Measurements from ENCODE around the gene LLGL2. TPM values are rescaled to one million over a fixed set of nuclear protein-coding genes. Genes with fewer than 3 reads are reported as not detected.
"Not testable (repeated sequence)": the region's sequence is repeated elsewhere in the genome, so short reads cannot be mapped to it uniquely, and the experiment has no call there.

Gene LLGL2
- total and polyA plus RNA-seq, 8 donors, result 72.3 to 565 (median 174) TPM

GRCh38 chr17:75591722-75592302 is 66.3 kb downstream of the LLGL2 start:
- DNase-seq, result peak in 1 of 2 donors; percentile 9
- no peak overlapping the region for H3K27ac ChIP-seq
- no peak for TF ChIP-seq EP300 (IDR thresholded peaks at IDR 0.05)
- no peak for TF ChIP-seq POLR2AphosphoS5 (IDR thresholded peaks at IDR 0.05)
- TF ChIP-seq POLR2A (IDR thresholded peaks at IDR 0.05), result no peak
- TF ChIP-seq CTCF (IDR thresholded peaks at IDR 0.05), result no peak
- H3K36me3 ChIP-seq, result peaks cover 0 to 7% (median 4%) of the 10 kb centered on the region in 4 donors
- no peak overlapping the region for H3K4me3 ChIP-seq
- WGBS, 5 donors, result 79 to 96% (median 86%) methylated on average over 5 to 7 of the region's 7 CpGs
- intact Hi-C loops (cut with DNase I; ENCODE audit: low total_unique reads), result loop anchor here (10.0 kb wide), 1 partner anchor 167 kb away; no protein-coding TSS in a partner anchor
- no peaks in the 10 kb centered on the region for H3K9me3 ChIP-seq
- no peaks in the 10 kb centered on the region for H3K27me3 ChIP-seq
- peaks cover 24 to 40% (median 32%) of the 10 kb centered on the region in 4 donors for H3K4me1 ChIP-seq

- 87 to 94% (median 92%) methylated on average over 8 to 17 of the region's 17 CpGs for WGBS, 5 donors
- Histone ChIP-seq H3K27ac (no peak overlapping the region), H3K9me3 (no peaks in the 10 kb centered on the region), H3K27me3 (no peaks in the 10 kb centered on the region), H3K36me3 (peaks cover 0 to 7% (median 4%) of the 10 kb centered on the region in 4 donors), H3K4me1 (peaks cover 21 to 33% (median 26%) of the 10 kb centered on the region in 4 donors), H3K4me3 (no peak overlapping the region)
- TF ChIP-seq EP300 (IDR thresholded peaks at IDR 0.05) (no peak), POLR2AphosphoS5 (IDR thresholded peaks at IDR 0.05) (no peak), POLR2A (IDR thresholded peaks at IDR 0.05) (no peak), CTCF (IDR thresholded peaks at IDR 0.05) (no peak)
- peak in 1 of 2 donors; percentile 10 for DNase-seq
- intact Hi-C loops (cut with DNase I; ENCODE audit: low total_unique reads), result loop anchor here (10.0 kb wide), 1 partner anchor 168 kb away; no protein-coding TSS in a partner anchor
These were observed 67.0 kb downstream of the LLGL2 start for GRCh38 chr17:75592348-75593020.

DNA sequence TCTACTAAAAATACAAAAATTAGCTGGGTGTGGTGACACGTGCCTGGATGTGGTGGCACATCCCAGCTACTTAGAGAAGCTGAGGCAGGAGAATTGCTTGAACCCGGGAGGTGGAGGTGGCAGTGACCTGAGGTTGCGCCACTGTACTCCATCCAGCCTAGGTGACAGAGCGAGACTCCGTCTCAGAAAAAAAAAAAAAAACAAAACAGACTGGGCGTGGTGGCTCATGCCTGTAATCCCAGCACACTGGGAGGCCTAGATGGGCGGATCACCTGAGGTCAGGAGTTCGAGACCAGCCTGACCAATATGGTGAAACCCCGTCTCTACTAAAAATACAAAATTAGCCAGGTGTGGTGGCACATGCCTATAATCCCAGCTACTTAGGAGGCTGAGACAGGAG is 67.9 kb downstream of the LLGL2 start:
- not testable (repeated sequence) for H3K36me3 ChIP-seq, H3K27ac ChIP-seq, DNase-seq, H3K9me3 ChIP-seq, H3K4me3 ChIP-seq, H3K27me3 ChIP-seq
- peaks cover 12 to 24% (median 17%) of the 10 kb centered on the region in 4 donors for H3K4me1 ChIP-seq
- intact Hi-C loops (cut with DNase I; ENCODE audit: low total_unique reads), result loop anchor here (10.0 kb wide), 1 partner anchor 169 kb away; no protein-coding TSS in a partner anchor
- 68 to 86% (median 79%) methylated on average over 9 of the region's 9 CpGs for WGBS, 5 donors

DNA sequence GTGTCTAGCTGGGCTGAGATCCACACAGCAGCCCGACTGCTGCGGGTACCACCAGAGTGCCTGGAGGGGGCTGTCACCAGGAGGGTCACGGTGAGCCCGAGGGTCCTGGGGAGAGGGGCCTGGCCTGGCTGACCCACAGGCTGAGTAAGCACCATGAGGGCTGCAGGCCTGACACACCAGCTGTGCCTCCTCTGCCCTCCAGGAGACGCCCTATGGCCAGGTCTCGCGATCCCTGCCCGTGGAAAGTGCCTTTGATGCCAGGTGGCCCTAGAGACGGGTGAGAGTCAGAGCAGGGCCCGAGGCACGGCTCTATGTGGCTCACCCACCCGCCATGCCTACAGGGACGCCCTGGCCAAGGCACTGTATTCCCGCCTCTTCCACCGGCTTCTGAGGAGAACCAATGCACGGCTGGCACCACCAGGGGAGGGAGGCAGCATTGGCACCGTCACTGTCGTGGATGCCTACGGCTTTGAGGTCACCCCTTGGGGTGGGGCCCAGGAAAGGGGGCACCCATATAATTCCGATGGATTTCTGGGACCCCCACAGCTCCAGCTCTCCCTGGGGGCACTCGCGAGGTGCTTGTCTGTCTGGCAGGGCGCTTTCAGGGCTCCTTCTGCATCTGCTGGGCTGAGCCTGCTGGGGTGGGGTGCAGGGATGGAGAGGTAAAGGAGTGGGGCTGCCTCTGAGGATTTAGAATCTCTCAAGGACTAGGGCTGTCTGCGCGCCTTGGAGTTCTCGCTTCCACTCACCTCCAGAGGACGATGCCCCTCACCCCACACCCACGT is 69.2 kb downstream of the LLGL2 start:
- H3K36me3 ChIP-seq, result peaks cover 0 to 7% (median 4%) of the 10 kb centered on the region in 4 donors
- H3K27me3 ChIP-seq, result no peaks in the 10 kb centered on the region
- no peak overlapping the region for H3K27ac ChIP-seq
- TF ChIP-seq POLR2A (IDR thresholded peaks at IDR 0.05), result no peak
- no peak for TF ChIP-seq POLR2AphosphoS5 (IDR thresholded peaks at IDR 0.05)
- TF ChIP-seq CTCF (IDR thresholded peaks at IDR 0.05), result no peak
- TF ChIP-seq EP300 (IDR thresholded peaks at IDR 0.05), result no peak
- 75 to 86% (median 82%) methylated on average over 26 to 28 of the region's 28 CpGs for WGBS, 5 donors
- intact Hi-C loops (cut with DNase I; ENCODE audit: low total_unique reads), result loop anchor here (10.0 kb wide), 1 partner anchor 170 kb away; no protein-coding TSS in a partner anchor
- DNase-seq, result peak in 1 of 2 donors; percentile 9
- no peak overlapping the region for H3K4me3 ChIP-seq
- no peaks in the 10 kb centered on the region for H3K9me3 ChIP-seq
- H3K4me1 ChIP-seq, result peaks cover 3 to 15% (median 7%) of the 10 kb centered on the region in 4 donors

Measured in stomach (tissue), 9 donors.